Fibroblast of lung (primary cell): ENCODE results near the gene MS4A18.

ENCODE experiments used
- CTCF ChIP-seq, 2 donors: IDR thresholded peaks in 1 of 2; conservative IDR thresholded peaks in 1 of 2; 1 replicate in 1 of 2; 2 replicates in 1 of 2; pipeline ENCODE4 v1.5.1; 2011 to 2012; ENCODE audit warnings: low read length in 2 of 2, control low read depth in 1 of 2, inconsistent platforms in 1 of 2, low read depth in 1 of 2, mild to moderate bottlenecking in 1 of 2
- EZH2 ChIP-seq: IDR thresholded peaks from 2 replicates; pipeline ENCODE4 v1.5.1; 2012; ENCODE audit warnings: low read length, control low read depth, mild to moderate bottlenecking; ENCODE audit errors: missing control alignments

GRCh38 chr11:60743058-60743457, 18.5 kb downstream of the MS4A18 start:
- TF ChIP-seq CTCF (conservative IDR thresholded peaks at IDR 0.05 in 1 of 2, IDR thresholded peaks at IDR 0.05 in 1 of 2; ENCODE audit: low read depth in 1 of 2, low read length in 2 of 2) (no peak), EZH2 (no peak)
